H1 (cell line): ENCODE measurements around the gene ICE1. TPM values are rescaled to one million over a fixed set of nuclear protein-coding genes. Genes with fewer than 3 reads are reported as not detected.

Experiments
- CHD2 ChIP-seq: IDR thresholded peaks from 2 replicates; pipeline ENCODE4 v1.6.1; 2012; ENCODE audit warnings: low read length, improper control_type of control experiment
- HDAC2 ChIP-seq, 2 experiments: fragments of 300-600 bp in 1 of 2; sonication (generic) in 1 of 2; IDR thresholded peaks; 2 replicates each; pipeline ENCODE4 v1.6.1; 2011 to 2012; ENCODE audit warnings: low read depth in 2 of 2, low read length in 2 of 2, mild to moderate bottlenecking in 2 of 2, moderate library complexity in 2 of 2, borderline replicate concordance in 1 of 2, inconsistent platforms in 1 of 2
- MAFK ChIP-seq: IDR thresholded peaks from 2 replicates; pipeline ENCODE4 v1.6.1; 2012; ENCODE audit warnings: low read depth, mild to moderate bottlenecking, improper control_type of control experiment, low read length
- TBP ChIP-seq: IDR thresholded peaks from 2 replicates; pipeline ENCODE4 v1.6.1; 2011; ENCODE audit warnings: low read depth, low read length, improper control_type of control experiment
- ZNF274 ChIP-seq: IDR thresholded peaks from 2 replicates; pipeline ENCODE4 v1.7.0; 2012; ENCODE audit warnings: low read length, borderline replicate concordance; ENCODE audit errors: extremely low read depth
- polyA plus RNA-seq, 7 experiments: library from polyadenylated mRNA; depleted of rRNA in 3 of 7; stranded (reverse) in 5 of 7; unstranded in 2 of 7; fragments of >200 nt in 5 of 7; fragments of 200-250 nt in 2 of 7; gene quantifications; 1 replicate in 5 of 7; 2 replicates in 1 of 7; 4 replicates in 1 of 7; pipeline versions ENCODE4 v1.2.1 to v1.2.3, GENCODE V29; 2011 to 2013; ENCODE audit warnings: missing spikeins in 2 of 7, mixed read lengths in 2 of 7
- total RNA-seq: library from RNA; stranded (reverse); fragmentation: NEBNext Ultra II Directional; extraction: Animal tissue kit (Norgen Biotek cat#: 25700); gene quantifications from 2 replicates; pipeline ENCODE4 v1.2.1, GENCODE V29; 2021

The ICE1 gene
- total and polyA plus RNA-seq, 2 of the 8 experiments (the other 6 are each of a cell fraction or from before 2014, with no cell fraction given), result 11.8 to 53.9 TPM

DNA sequence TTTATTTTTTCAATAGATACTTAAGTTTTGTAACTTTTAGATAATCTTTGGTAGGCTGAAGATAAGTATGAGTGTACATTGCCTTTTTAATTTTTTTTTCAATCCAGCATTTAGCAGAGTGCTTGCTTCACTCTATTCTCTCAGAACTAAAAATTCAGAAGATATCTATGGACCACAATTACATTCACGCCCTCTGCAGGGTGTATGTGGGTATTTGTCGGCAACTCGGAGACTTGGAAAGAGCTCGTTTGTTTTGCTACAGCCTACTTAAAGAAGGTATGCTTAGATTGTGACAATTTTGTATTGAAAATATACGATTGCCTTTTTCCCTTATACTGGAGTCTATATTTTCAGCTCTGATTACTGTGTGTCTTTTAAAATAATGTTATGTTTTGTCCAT is 43.8 kb downstream of the ICE1 start (continued):
- no peak for TF ChIP-seq HDAC2 (IDR thresholded peaks at IDR 0.05; ENCODE audit: borderline replicate concordance in 1 of 2, low read depth in 2 of 2, low read length in 2 of 2)
- TF ChIP-seq CHD2, result no peak
- TF ChIP-seq ZNF274, result no peak
- TF ChIP-seq TBP, result no peak
- no peak for TF ChIP-seq MAFK
